HFF-Myc (cell line): Measurements from ENCODE around the gene VN1R5.

ENCODE experiments used
- DNase-seq: peaks from one replicate; pipeline ENCODE4 v3.0.0-alpha.2; 2011; ENCODE audit warnings: low read depth; ENCODE audit errors: extremely low read depth
- H3K4me3 ChIP-seq: replicated peaks from 2 replicates; pipeline ENCODE4 v1.5.1; 2011; ENCODE audit warnings: low read depth, mild to moderate bottlenecking, control low read depth, low read length
- CTCF ChIP-seq: IDR thresholded peaks from 2 replicates; pipeline ENCODE4 v1.5.1; 2012; ENCODE audit warnings: mild to moderate bottlenecking, low read depth, low read length, control low read depth; ENCODE audit errors: missing control alignments

VN1R5 gene

GRCh38 chr1:247243524-247244137, 12.2 kb upstream of the VN1R5 start:
- TF ChIP-seq CTCF = no peak
- DNase-seq = no peak
- no peak overlapping the region for H3K4me3 ChIP-seq

GRCh38 chr1:247246325-247247115, 9.4 kb upstream of the VN1R5 start:
- H3K4me3 ChIP-seq = no peak overlapping the region
- no peak for DNase-seq
- TF ChIP-seq CTCF = no peak

GRCh38 chr1:247247568-247247967, 8.3 kb upstream of the VN1R5 start:
- TF ChIP-seq CTCF = no peak
- no peak overlapping the region for H3K4me3 ChIP-seq

GRCh38 chr1:247266053-247266452, 10.2 kb downstream of the VN1R5 start:
- H3K4me3 ChIP-seq = no peak overlapping the region
- DNase-seq = no peak
- TF ChIP-seq CTCF = no peak

More at GRCh38 chr1:247247568-247247967, 8.3 kb upstream of the VN1R5 start:
- no peak for DNase-seq

DNA sequence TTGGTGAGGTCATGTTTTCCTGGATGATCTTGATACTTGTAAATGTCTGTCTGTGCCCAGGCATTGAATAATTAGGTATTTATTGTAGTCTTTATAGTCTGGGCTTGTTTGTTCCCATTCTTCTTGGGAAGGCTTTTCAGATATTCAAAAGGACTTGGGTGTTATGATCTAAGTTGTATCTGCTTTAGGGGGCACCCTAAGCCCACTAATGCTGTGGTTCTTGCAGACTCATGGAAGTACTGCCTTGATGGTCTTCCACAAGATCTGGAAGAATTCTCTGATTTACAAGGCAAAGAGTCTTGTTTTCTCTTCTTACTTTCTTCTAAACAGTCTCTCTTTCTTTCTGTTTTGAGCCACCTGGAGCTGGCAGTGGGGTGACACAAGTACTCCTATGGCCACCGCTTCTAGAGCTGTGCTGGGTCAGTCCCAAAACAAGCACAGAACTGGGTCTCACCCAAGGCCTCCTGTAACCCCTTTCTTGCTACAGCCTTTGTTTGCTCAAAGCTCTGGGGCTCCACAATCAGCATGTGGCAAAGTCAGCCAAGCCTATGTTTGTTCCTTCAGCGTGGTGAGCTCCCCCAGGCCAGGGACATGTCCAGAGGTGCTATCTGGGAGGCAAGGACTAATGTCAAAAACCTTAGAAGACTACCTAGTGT, 12.6 kb downstream of the VN1R5 start:
- DNase-seq = no peak
- no peak overlapping the region for H3K4me3 ChIP-seq
- no peak for TF ChIP-seq CTCF

DNA sequence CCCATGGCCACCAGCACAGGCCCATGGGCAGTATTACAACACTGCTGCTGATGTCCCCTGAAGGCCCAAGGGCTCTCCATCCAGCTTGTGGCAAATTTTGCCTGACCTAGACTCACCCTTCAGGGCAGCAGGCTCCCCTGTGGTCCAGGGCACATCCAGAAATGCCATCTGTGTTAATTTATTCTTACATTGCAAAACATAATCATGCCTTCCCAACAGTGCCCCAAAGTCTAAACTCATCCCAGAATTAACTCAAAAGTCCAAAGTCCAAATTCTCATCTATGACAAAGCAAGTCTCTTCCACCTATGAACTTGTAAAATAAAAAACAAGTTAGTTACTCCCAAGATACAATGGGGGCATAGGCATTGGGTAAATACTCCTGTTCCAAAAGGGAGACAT, 13.3 kb downstream of the VN1R5 start:
- DNase-seq = no peak
- no peak for TF ChIP-seq CTCF

More for the DNA sequence above, 13.3 kb downstream of the VN1R5 start:
- no peak overlapping the region for H3K4me3 ChIP-seq
